Prostate gland (tissue), 2 donors: ENCODE measurements around the gene PINLYP.

Source experiments
- POLR2A ChIP-seq: fragments of 450-650 bp; IDR thresholded peaks from one replicate; pipeline ENCODE4 v1.6.1; 2016; ENCODE audit warnings: antibody characterized with exemption, mild to moderate bottlenecking
- POLR2AphosphoS5 ChIP-seq: sonication (generic); formaldehyde crosslinking; IDR thresholded peaks from one replicate; pipeline ENCODE4 v1.6.1; 2017; ENCODE audit warnings: antibody characterized with exemption
- TF ChIP-seq, protein P1 (sequence below), 4 experiments: fragments of 200-600 bp in 2 of 4; fragments of 450-650 bp in 2 of 4; sonication (generic) in 2 of 4; IDR thresholded peaks; 1 replicate in 3 of 4; 2 replicates in 1 of 4; pipeline ENCODE4 v1.5.1; 2016 to 2019; ENCODE audit warnings: antibody characterized with exemption in 4 of 4, mild to moderate bottlenecking in 2 of 4, moderate library complexity in 2 of 4

DNA sequence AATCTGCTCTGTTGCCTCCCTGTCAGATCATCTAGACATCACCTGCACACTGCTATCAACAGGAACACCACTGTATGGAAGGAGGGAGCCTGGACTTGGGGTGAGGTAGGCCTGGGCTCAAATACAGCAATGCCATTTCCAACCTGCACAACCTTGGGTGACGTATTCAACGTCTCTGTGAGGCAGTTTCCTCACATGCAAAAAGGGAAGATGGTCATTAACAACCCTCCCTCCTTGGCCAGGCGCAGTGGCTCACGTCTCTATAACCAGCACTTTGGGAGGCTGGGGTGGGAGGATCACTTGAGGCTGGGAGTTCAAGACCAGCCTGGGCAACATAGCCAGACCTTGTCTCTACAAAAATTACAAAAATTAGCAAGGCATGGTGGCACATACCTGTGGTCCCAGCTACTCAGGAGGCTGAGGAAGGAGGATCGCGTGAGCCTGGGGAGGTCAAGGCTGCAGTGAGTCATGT lies 13.3 kb upstream of the PINLYP start:
- no peak for TF ChIP-seq POLR2AphosphoS5
- TF ChIP-seq, protein P1, sequence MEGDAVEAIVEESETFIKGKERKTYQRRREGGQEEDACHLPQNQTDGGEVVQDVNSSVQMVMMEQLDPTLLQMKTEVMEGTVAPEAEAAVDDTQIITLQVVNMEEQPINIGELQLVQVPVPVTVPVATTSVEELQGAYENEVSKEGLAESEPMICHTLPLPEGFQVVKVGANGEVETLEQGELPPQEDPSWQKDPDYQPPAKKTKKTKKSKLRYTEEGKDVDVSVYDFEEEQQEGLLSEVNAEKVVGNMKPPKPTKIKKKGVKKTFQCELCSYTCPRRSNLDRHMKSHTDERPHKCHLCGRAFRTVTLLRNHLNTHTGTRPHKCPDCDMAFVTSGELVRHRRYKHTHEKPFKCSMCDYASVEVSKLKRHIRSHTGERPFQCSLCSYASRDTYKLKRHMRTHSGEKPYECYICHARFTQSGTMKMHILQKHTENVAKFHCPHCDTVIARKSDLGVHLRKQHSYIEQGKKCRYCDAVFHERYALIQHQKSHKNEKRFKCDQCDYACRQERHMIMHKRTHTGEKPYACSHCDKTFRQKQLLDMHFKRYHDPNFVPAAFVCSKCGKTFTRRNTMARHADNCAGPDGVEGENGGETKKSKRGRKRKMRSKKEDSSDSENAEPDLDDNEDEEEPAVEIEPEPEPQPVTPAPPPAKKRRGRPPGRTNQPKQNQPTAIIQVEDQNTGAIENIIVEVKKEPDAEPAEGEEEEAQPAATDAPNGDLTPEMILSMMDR (IDR thresholded peaks at IDR 0.05) = no peak
- TF ChIP-seq POLR2A = no peak
